Suprapubic skin (tissue), 4 donors: Measurements from ENCODE around the gene ARHGAP1. TPM values are rescaled to one million over a fixed set of nuclear protein-coding genes. Genes with fewer than 3 reads are reported as not detected.
A peak's percentile ranks its signal among the peaks of the same experiment; 100 is the strongest.

Source experiments
- DNase-seq, 2 donors: peaks; one replicate each; pipeline ENCODE4 v3.0.0-alpha.2; 2019; ENCODE audit warnings: low spot score in 2 of 2
- H3K27ac ChIP-seq: fragments of 200-600 bp; sonication (generic); one replicate; pipeline ENCODE4 v1.5.1; 2019
- H3K27me3 ChIP-seq: fragments of 200-600 bp; sonication (generic); one replicate; pipeline ENCODE4 v1.5.1; 2019
- H3K36me3 ChIP-seq: fragments of 200-600 bp; sonication (generic); one replicate; pipeline ENCODE4 v1.5.1; 2019
- H3K4me1 ChIP-seq: fragments of 200-600 bp; sonication (generic); one replicate; pipeline ENCODE4 v1.5.1; 2019
- H3K4me3 ChIP-seq: fragments of 200-600 bp; sonication (generic); one replicate; pipeline ENCODE4 v1.5.1; 2019; ENCODE audit warnings: mild to moderate bottlenecking
- H3K9me3 ChIP-seq: fragments of 200-600 bp; sonication (generic); one replicate; pipeline ENCODE4 v1.5.1; 2019
- EP300 ChIP-seq: sonication (generic); formaldehyde crosslinking; IDR thresholded peaks from one replicate; pipeline ENCODE4 v1.6.1; 2017; ENCODE audit warnings: antibody characterized with exemption
- POLR2A ChIP-seq, 2 donors: fragments of 450-650 bp; IDR thresholded peaks; one replicate each; pipeline ENCODE4 v1.6.1; 2017; ENCODE audit warnings: antibody characterized with exemption in 2 of 2, mild to moderate bottlenecking in 2 of 2, moderate library complexity in 2 of 2
- POLR2AphosphoS5 ChIP-seq, 3 donors: sonication (generic); formaldehyde crosslinking; IDR thresholded peaks; one replicate each; pipeline ENCODE4 v1.6.1; 2017; ENCODE audit warnings: antibody characterized with exemption in 3 of 3
- WGBS: methylation state at CpG from one replicate; pipeline ENCODE4 v1.1.5; 2018; 5-methylcytosine and 5-hydroxymethylcytosine counted together
- total RNA-seq, 4 donors: library from RNA; depleted of rRNA; stranded (reverse); fragments of >200 nt; gene quantifications; one replicate each; pipeline ENCODE4 v1.1.0, GENCODE V29; 2016
- TF ChIP-seq, protein P1 (sequence below), 2 donors: fragments of 200-600 bp in 1 of 2; fragments of 450-650 bp in 1 of 2; sonication (generic) in 1 of 2; IDR thresholded peaks; one replicate each; pipeline ENCODE4 v1.5.1; 2016 to 2019; ENCODE audit warnings: antibody characterized with exemption in 2 of 2, mild to moderate bottlenecking in 1 of 2, moderate library complexity in 1 of 2

The ARHGAP1 gene
- total RNA-seq, 4 donors from 2014 or later = 53.7 to 72.5 (median 68.5) TPM

DNA sequence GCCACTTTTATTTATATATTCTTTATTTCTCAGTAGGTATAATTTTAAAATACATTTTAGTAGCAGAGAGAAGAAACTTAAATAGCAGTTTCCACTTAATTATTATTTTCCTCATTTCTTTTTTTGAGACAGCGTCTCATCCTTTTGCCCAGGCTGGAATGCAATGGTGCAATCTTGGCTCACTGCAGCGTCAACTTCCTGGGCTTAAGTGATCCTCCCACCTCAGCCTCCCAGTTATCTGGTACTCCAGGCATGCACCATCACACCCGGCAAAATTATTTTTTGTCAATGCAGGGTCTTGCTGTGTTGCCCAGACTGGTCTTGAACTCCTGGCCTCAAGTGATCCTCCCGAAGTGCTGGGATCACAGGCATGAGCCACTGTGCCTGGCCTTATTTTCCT, 44.8 kb downstream of the ARHGAP1 start:
- no peaks in the 10 kb centered on the region for H3K27me3 ChIP-seq
- DNase-seq = peak in 1 of 2 donors; percentile 34
- no peak for TF ChIP-seq EP300
- 93% methylated on average over 4 of the region's 4 CpGs for WGBS
- no peak overlapping the region for H3K4me3 ChIP-seq
- H3K27ac ChIP-seq = no peak overlapping the region
- H3K4me1 ChIP-seq = peaks cover 4% of the 10 kb centered on the region
- no peaks in the 10 kb centered on the region for H3K9me3 ChIP-seq
- peaks cover 92% of the 10 kb centered on the region for H3K36me3 ChIP-seq

DNA sequence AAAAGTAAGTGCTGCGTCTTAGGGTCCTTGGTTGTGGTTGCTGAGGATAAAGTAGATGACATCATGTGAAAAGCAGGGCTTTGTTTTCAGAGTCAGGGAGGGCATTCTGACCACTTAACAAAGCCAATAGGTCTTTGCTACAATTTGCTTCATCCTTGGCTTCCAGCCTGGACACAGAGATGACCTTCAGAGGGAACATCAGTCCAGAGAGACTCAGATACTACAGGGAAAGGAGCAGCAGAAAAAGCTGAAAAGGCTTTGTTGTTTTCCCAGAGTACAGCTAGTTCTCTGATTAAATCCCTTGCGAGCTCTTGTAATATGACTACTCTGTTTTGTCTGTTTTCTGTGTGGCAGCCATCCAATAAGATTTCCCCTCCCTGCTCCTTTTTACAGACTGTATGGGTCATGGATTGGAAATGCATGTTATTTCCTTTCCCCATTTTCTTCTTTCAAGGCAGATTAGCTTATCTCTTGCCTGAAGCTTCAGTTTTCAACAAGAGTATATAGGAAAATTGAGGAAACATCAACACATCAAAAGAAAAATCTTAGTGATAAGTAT, 51.2 kb downstream of the ARHGAP1 start:
- Histone ChIP-seq H3K4me1 (peaks cover 15% of the 10 kb centered on the region), H3K27me3 (no peaks in the 10 kb centered on the region), H3K27ac (peak overlapping the region; percentile 63), H3K4me3 (no peak overlapping the region), H3K36me3 (peaks cover 81% of the 10 kb centered on the region), H3K9me3 (no peaks in the 10 kb centered on the region)
- no peak for DNase-seq
- 54% methylated on average over 2 of the region's 2 CpGs for WGBS
- TF ChIP-seq POLR2A (IDR thresholded peaks at IDR 0.05) = no peak
- TF ChIP-seq POLR2AphosphoS5 (IDR thresholded peaks at IDR 0.05) = peak in 1 of 3 donors; percentile 25

DNA sequence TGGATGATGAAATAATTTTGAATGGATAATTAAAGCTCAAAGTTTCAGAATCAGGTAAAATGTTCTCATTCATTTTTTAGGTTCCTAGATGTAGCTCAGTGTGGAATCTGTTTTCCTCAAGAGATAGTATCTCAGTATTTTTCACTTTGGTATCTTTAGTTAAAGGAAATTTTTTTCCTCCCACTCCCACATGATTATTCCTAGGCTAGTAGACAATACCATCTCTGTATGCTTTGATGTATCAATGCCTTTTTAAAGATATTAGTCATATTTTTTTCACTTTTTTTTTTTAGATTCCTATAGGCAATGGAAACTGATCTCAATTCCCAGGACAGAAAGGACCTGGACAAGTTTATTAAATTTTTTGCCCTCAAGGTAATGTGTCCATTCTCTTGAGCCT, 56.4 kb downstream of the ARHGAP1 start:
- Histone ChIP-seq H3K27ac (no peak overlapping the region), H3K9me3 (no peaks in the 10 kb centered on the region), H3K27me3 (no peaks in the 10 kb centered on the region), H3K36me3 (peaks cover 38% of the 10 kb centered on the region), H3K4me1 (peaks cover 8% of the 10 kb centered on the region), H3K4me3 (no peak overlapping the region)
- no peak for DNase-seq
- TF ChIP-seq, protein P1, sequence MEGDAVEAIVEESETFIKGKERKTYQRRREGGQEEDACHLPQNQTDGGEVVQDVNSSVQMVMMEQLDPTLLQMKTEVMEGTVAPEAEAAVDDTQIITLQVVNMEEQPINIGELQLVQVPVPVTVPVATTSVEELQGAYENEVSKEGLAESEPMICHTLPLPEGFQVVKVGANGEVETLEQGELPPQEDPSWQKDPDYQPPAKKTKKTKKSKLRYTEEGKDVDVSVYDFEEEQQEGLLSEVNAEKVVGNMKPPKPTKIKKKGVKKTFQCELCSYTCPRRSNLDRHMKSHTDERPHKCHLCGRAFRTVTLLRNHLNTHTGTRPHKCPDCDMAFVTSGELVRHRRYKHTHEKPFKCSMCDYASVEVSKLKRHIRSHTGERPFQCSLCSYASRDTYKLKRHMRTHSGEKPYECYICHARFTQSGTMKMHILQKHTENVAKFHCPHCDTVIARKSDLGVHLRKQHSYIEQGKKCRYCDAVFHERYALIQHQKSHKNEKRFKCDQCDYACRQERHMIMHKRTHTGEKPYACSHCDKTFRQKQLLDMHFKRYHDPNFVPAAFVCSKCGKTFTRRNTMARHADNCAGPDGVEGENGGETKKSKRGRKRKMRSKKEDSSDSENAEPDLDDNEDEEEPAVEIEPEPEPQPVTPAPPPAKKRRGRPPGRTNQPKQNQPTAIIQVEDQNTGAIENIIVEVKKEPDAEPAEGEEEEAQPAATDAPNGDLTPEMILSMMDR (IDR thresholded peaks at IDR 0.05) = no peak
- TF ChIP-seq EP300 = no peak
- no peak for TF ChIP-seq POLR2AphosphoS5 (IDR thresholded peaks at IDR 0.05)
- TF ChIP-seq POLR2A (IDR thresholded peaks at IDR 0.05) = no peak

DNA sequence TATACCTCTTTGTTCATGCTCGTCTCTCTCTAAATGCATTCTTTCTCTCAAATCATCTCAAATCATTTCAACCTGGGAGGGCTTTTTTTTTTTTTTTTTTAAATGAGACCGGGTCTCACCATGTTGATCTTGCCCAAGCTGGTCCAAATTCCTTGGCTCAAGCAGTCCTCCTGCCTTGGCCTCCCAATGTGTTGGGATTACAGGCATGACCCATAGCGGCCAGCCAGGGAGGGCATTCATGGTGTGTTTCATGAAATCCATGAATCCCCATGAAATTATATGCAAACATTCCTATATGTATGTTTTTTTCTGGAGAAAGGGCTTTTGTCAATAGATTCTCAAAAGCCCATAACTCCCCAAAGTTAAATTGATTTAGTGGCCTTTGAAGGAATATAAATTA, 56.9 kb downstream of the ARHGAP1 start:
- WGBS = 100% methylated on average over 3 of the region's 3 CpGs
- H3K27me3 ChIP-seq = no peaks in the 10 kb centered on the region
- peaks cover 38% of the 10 kb centered on the region for H3K36me3 ChIP-seq

DNA sequence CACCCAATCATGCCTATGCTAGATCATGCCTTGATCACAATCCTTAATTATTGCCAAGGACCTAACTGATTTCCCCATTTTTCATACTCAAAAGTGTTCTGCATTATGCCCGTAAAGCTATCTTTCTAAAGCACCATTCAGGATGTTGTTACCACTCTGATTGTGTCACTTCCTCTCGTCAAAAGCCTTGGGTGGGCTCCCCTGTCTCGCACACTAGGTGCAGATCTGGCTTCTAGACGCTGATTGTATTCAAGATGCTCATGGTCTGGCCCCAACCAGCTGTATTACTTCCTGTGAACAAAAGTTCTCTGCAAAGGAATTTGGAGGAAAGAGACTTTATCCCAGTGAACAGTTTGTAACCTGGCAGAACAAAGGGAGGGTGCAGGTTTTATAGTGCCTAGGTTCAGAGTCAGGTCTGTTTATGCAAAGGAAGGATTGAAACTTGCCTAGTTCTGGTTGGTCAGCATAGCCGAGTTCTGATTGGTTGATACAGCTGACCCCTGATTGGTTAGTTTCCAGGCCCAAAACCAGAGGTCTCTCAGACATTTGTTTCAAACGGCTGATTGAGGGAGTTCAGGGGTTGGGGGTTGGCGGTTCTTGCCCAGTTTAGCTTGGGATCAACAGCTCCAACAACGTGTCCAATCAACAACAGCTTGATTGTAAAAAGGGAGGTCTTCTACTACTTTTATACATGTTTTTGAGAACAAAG, 57.6 kb downstream of the ARHGAP1 start:
- Histone ChIP-seq H3K27ac (no peak overlapping the region), H3K9me3 (no peaks in the 10 kb centered on the region), H3K4me3 (no peak overlapping the region), H3K4me1 (peaks cover under 1% of the 10 kb centered on the region), H3K27me3 (no peaks in the 10 kb centered on the region), H3K36me3 (peaks cover 30% of the 10 kb centered on the region)
- 93% methylated on average over 8 of the region's 8 CpGs for WGBS
- TF ChIP-seq, protein P1 (IDR thresholded peaks at IDR 0.05) = no peak
- TF ChIP-seq POLR2A (IDR thresholded peaks at IDR 0.05) (no peak), EP300 (no peak)
- DNase-seq = peak in 1 of 2 donors; percentile 18

More for the DNA sequence above, 56.9 kb downstream of the ARHGAP1 start:
- Histone ChIP-seq H3K27ac (no peak overlapping the region), H3K4me1 (peaks cover 8% of the 10 kb centered on the region), H3K9me3 (no peaks in the 10 kb centered on the region), H3K4me3 (no peak overlapping the region)
- TF ChIP-seq EP300 = no peak
- no peak for TF ChIP-seq POLR2A (IDR thresholded peaks at IDR 0.05)
- no peak for TF ChIP-seq POLR2AphosphoS5 (IDR thresholded peaks at IDR 0.05)
- TF ChIP-seq, protein P1 (IDR thresholded peaks at IDR 0.05) = no peak
- no peak for DNase-seq

DNA sequence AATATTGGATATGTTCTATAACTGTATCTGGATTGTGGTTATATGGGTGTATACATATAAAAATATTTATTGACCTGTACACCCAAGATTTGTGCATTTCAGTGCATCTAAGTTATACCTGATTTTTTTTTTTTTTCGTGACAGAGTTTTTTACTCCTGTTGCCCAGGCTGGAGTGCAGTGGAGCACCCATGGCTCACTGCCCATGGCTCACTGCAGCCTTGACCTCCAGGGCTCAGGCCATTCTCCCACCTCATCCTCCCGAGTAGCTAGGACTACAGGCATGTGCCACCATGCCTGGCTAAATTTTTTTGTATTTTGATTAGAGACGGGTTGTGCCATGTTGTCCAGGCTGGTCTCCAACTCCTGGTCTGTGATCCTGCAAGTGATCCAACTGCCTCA, 58.8 kb downstream of the ARHGAP1 start:
- H3K27me3 ChIP-seq = no peaks in the 10 kb centered on the region
- no peak overlapping the region for H3K27ac ChIP-seq
- H3K36me3 ChIP-seq = peaks cover 20% of the 10 kb centered on the region
- DNase-seq = peak in 1 of 2 donors; percentile 37
- no peak overlapping the region for H3K4me3 ChIP-seq
- H3K9me3 ChIP-seq = no peaks in the 10 kb centered on the region
- 91% methylated on average over 3 of the region's 3 CpGs for WGBS
- TF ChIP-seq EP300 (no peak), POLR2A (IDR thresholded peaks at IDR 0.05) (no peak), POLR2AphosphoS5 (IDR thresholded peaks at IDR 0.05) (no peak)
- TF ChIP-seq, protein P1 (IDR thresholded peaks at IDR 0.05) = no peak
- H3K4me1 ChIP-seq = no peaks in the 10 kb centered on the region
